GM10266 (cell line): ENCODE measurements around the gene EPB41L4B.
"Not testable (repeated sequence)": the region's sequence is repeated elsewhere in the genome, so short reads cannot be mapped to it uniquely, and the experiment has no call there.

Experiments used
- DNase-seq: peaks from one replicate; pipeline ENCODE4 v3.0.0; 2012; ENCODE audit errors: extremely low spot score
- CTCF ChIP-seq: IDR thresholded peaks from 2 replicates; pipeline ENCODE4 v1.5.1; 2012; ENCODE audit warnings: mild to moderate bottlenecking, low read depth; ENCODE audit not compliant: control insufficient read depth, insufficient read depth; ENCODE audit errors: missing control alignments

EPB41L4B gene

GRCh38 chr9:109228093-109228642 is 92.7 kb downstream of the EPB41L4B start:
- no peak for TF ChIP-seq CTCF
- DNase-seq, result no peak

- no peak for TF ChIP-seq CTCF
- DNase-seq, result no peak
Measured at GRCh38 chr9:109225629-109226028, 95.2 kb downstream of the EPB41L4B start.

- TF ChIP-seq CTCF, result no peak
- no peak for DNase-seq
Measured at GRCh38 chr9:109224751-109225150, 96.1 kb downstream of the EPB41L4B start.

- not testable (repeated sequence) for DNase-seq
Measured at GRCh38 chr9:109218242-109218641, 102.6 kb downstream of the EPB41L4B start.

- no peak for DNase-seq
- no peak for TF ChIP-seq CTCF
Measured at GRCh38 chr9:109214414-109214813, 106.4 kb downstream of the EPB41L4B start.

- TF ChIP-seq CTCF, result no peak
- DNase-seq, result no peak
Measured at GRCh38 chr9:109213285-109214121, 107.4 kb downstream of the EPB41L4B start.

- no peak for DNase-seq
- no peak for TF ChIP-seq CTCF
Measured at GRCh38 chr9:109212768-109213167, 108.1 kb downstream of the EPB41L4B start.
